Measurements from ENCODE around the gene PDIK1L. TPM values are rescaled to one million over a fixed set of nuclear protein-coding genes. Genes with fewer than 3 reads are reported as not detected.

Gene PDIK1L
- polyA plus RNA-seq, 1 donor from 2014 or later, result 44.9 TPM

DNA sequence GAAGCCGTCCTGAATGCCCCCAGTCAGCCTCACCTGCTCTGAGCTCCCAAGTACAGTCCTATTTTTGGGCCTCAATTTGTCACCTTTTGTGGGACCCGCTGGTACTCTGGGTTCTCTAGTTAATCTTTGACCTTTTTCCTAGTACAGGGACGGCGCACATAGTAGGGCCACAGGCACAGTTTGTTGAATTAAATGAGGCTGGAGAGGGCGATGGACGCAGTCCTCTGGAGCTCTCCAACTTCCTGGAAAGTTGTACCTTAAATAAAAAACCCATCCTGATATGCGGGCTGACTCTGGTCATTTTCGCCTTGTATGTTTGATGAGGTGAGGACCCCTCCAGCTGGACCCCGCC, 52.0 kb downstream of the PDIK1L start:
- peak overlapping the region; percentile 61 for H3K4me3 ChIP-seq (ENCODE audit: low read length)
- H3F3A ChIP-seq (ENCODE audit: insufficient read depth, low read length, poor library complexity, severe bottlenecking), result no peaks in the 10 kb centered on the region
- H3K9ac ChIP-seq (ENCODE audit: low read length), result no peak overlapping the region
- H4K20me1 ChIP-seq (ENCODE audit: insufficient read depth), result no peaks in the 10 kb centered on the region
- H3K79me2 ChIP-seq (replicated peaks; ENCODE audit: insufficient read depth, low read length), result no peaks in the 10 kb centered on the region
- peaks cover 23% of the 10 kb centered on the region for H3K27me3 ChIP-seq (ENCODE audit: insufficient read depth, low read depth, low read length)
- H3K9me3 ChIP-seq (ENCODE audit: low read length), result no peaks in the 10 kb centered on the region
- H2AFZ ChIP-seq (ENCODE audit: low read depth, low read length), result no peak overlapping the region
- no peak overlapping the region for H3K27ac ChIP-seq (ENCODE audit: low read length)
- H3K4me2 ChIP-seq (ENCODE audit: low read length), result no peak overlapping the region
- no peaks in the 10 kb centered on the region for H3K36me3 ChIP-seq (ENCODE audit: insufficient read depth, low read length)
- H3K9me2 ChIP-seq (ENCODE audit: insufficient read depth, low read length), result no peaks in the 10 kb centered on the region
- TF ChIP-seq RAD21 (conservative IDR thresholded peaks at IDR 0.05) (no peak), SMC3 (conservative IDR thresholded peaks at IDR 0.05; ENCODE audit: poor library complexity) (no peak), EZH2 (IDR thresholded peaks at IDR 0.05; ENCODE audit: borderline replicate concordance, insufficient read depth, low read length, poor library complexity, severe bottlenecking) (no peak), TAF1 (IDR thresholded peaks at IDR 0.05; ENCODE audit: low read depth) (no peak), MXI1 (conservative IDR thresholded peaks at IDR 0.05; ENCODE audit: poor library complexity, severe bottlenecking) (no peak)
- TF ChIP-seq, protein P1, sequence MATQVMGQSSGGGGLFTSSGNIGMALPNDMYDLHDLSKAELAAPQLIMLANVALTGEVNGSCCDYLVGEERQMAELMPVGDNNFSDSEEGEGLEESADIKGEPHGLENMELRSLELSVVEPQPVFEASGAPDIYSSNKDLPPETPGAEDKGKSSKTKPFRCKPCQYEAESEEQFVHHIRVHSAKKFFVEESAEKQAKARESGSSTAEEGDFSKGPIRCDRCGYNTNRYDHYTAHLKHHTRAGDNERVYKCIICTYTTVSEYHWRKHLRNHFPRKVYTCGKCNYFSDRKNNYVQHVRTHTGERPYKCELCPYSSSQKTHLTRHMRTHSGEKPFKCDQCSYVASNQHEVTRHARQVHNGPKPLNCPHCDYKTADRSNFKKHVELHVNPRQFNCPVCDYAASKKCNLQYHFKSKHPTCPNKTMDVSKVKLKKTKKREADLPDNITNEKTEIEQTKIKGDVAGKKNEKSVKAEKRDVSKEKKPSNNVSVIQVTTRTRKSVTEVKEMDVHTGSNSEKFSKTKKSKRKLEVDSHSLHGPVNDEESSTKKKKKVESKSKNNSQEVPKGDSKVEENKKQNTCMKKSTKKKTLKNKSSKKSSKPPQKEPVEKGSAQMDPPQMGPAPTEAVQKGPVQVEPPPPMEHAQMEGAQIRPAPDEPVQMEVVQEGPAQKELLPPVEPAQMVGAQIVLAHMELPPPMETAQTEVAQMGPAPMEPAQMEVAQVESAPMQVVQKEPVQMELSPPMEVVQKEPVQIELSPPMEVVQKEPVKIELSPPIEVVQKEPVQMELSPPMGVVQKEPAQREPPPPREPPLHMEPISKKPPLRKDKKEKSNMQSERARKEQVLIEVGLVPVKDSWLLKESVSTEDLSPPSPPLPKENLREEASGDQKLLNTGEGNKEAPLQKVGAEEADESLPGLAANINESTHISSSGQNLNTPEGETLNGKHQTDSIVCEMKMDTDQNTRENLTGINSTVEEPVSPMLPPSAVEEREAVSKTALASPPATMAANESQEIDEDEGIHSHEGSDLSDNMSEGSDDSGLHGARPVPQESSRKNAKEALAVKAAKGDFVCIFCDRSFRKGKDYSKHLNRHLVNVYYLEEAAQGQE (IDR thresholded peaks at IDR 0.05; ENCODE audit: borderline replicate concordance), result no peak

DNA sequence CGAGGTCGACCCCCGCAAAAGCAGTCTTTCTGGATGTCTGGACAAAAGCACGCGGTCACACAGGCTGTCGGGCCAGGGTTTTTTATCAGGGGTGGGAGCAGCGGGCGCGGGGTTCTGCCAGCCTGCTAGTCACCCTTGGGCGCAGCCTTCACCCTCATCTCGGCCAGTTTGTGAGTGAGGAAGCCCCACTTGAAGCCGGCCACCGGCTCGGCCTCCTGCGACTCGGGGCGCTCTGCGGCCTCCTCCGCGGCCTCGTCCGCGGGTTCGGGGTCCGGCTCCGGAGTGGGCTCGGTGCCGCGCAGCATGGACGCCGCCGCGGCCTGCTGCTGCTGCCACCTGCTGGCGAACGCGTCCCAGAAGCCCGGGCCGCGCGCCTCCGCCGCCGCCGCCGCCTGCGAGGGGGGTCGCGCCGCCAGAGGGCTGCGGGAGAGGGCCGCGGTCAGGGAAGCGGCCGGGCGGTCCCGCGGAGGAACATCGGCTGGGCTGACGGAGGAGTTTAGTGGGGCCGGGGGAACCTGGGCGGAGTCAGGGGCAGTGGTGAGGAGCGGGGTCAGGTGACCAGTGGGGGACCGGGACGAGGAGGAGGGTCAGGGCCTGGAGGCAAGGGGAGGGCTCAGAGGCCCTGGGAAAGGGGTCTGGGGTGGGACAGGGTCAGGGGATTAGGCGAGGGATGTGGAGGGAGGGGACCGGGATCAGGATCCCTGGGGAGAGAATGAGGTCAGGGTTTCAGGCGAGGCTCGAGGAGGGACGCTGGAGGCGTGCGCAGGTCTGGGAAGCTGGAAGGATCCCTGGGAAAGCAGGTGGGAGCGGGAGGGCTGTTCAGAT, 52.6 kb downstream of the PDIK1L start:
- H3F3A ChIP-seq (ENCODE audit: insufficient read depth, low read length, poor library complexity, severe bottlenecking), result no peaks in the 10 kb centered on the region
- H3K27me3 ChIP-seq (ENCODE audit: insufficient read depth, low read depth, low read length), result peaks cover 23% of the 10 kb centered on the region
- no peak overlapping the region for H3K27ac ChIP-seq (ENCODE audit: low read length)
- no peaks in the 10 kb centered on the region for H3K36me3 ChIP-seq (ENCODE audit: insufficient read depth, low read length)
- H2AFZ ChIP-seq (ENCODE audit: low read depth, low read length), result peak overlapping the region; percentile 51
- peak overlapping the region; percentile 67 for H3K9ac ChIP-seq (ENCODE audit: low read length)
- H3K4me3 ChIP-seq (ENCODE audit: low read length), result peak overlapping the region; percentile 61
- no peaks in the 10 kb centered on the region for H4K20me1 ChIP-seq (ENCODE audit: insufficient read depth)
- no peaks in the 10 kb centered on the region for H3K9me3 ChIP-seq (ENCODE audit: low read length)
- TF ChIP-seq RAD21 (conservative IDR thresholded peaks at IDR 0.05), result peak; percentile 65
- TF ChIP-seq, protein P2, sequence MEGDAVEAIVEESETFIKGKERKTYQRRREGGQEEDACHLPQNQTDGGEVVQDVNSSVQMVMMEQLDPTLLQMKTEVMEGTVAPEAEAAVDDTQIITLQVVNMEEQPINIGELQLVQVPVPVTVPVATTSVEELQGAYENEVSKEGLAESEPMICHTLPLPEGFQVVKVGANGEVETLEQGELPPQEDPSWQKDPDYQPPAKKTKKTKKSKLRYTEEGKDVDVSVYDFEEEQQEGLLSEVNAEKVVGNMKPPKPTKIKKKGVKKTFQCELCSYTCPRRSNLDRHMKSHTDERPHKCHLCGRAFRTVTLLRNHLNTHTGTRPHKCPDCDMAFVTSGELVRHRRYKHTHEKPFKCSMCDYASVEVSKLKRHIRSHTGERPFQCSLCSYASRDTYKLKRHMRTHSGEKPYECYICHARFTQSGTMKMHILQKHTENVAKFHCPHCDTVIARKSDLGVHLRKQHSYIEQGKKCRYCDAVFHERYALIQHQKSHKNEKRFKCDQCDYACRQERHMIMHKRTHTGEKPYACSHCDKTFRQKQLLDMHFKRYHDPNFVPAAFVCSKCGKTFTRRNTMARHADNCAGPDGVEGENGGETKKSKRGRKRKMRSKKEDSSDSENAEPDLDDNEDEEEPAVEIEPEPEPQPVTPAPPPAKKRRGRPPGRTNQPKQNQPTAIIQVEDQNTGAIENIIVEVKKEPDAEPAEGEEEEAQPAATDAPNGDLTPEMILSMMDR (IDR thresholded peaks at IDR 0.05; ENCODE audit: poor library complexity, severe bottlenecking), result peak; percentile 89
- no peak for TF ChIP-seq MXI1 (conservative IDR thresholded peaks at IDR 0.05; ENCODE audit: poor library complexity, severe bottlenecking)
- TF ChIP-seq SMC3 (conservative IDR thresholded peaks at IDR 0.05; ENCODE audit: poor library complexity), result peak; percentile 79
- no peak for TF ChIP-seq TAF1 (IDR thresholded peaks at IDR 0.05; ENCODE audit: low read depth)
- TF ChIP-seq EZH2 (IDR thresholded peaks at IDR 0.05; ENCODE audit: borderline replicate concordance, insufficient read depth, low read length, poor library complexity, severe bottlenecking), result no peak
- TF ChIP-seq POLR2AphosphoS5 (IDR thresholded peaks at IDR 0.05), result peak; percentile 7
- TF ChIP-seq EP300 (conservative IDR thresholded peaks at IDR 0.05; ENCODE audit: poor library complexity, severe bottlenecking), result no peak
- TF ChIP-seq, protein P1 (IDR thresholded peaks at IDR 0.05; ENCODE audit: borderline replicate concordance), result no peak
- H3K4me2 ChIP-seq (ENCODE audit: low read length), result no peak overlapping the region
- no peaks in the 10 kb centered on the region for H3K79me2 ChIP-seq (replicated peaks; ENCODE audit: insufficient read depth, low read length)
- no peaks in the 10 kb centered on the region for H3K9me2 ChIP-seq (ENCODE audit: insufficient read depth, low read length)
